Measurements from ENCODE around the gene BORCS5. TPM values are rescaled to one million over a fixed set of nuclear protein-coding genes. Genes with fewer than 3 reads are reported as not detected.
A peak's percentile ranks its signal among the peaks of the same experiment; 100 is the strongest.
"Not testable (repeated sequence)": the region's sequence is repeated elsewhere in the genome, so short reads cannot be mapped to it uniquely, and the experiment has no call there.

BORCS5 gene
- total RNA-seq, 8 experiments from 2014 or later, result 7.7 to 28.2 (median 17.8) TPM

DNA sequence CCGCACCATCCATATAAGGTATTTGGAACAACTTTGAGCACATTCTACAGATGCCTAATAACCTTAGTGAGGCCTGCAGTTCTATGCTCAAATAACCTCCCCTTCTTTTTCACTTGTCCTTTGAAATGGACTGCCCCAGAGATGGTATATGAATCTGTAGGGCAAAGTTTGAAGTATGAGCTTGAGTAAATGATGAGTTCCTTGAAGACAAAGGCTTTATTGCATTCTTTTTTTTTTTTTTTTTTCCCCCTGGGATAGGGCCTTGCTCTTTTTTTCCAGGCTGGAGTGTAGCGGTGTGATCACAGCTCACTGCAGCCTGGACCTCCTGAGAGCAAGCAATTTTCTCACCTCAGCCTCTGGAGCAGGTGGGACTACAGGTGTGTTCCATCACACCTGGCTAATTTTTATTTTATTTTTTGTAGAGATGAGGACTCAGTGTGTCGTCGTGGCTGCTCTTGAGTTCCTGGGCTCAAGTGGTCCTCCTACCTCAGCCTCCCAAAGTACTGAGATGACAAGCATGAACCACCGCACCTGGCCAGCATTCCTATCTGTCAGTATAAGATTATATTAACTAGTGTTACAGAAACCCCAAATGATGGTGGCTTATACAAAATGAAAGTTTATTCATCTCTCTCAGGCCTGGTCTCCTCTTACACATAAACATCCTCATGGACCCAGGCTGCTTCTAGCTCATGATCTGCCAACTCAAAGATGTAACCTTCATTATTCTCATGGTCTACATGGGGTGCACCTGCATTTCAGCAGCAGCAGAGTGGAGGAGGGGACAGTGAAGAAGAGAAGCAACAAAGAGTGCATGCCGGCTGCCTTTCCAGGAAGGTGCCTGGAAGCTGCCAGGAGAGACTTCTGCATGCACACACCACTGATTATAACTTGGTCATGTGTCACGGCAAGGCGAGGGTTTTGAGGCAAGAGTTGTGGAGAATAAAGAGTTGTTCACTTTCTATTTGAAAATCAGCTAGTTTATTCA is 104.4 kb downstream of the BORCS5 start:
- Histone ChIP-seq H3K4me1 (replicated peaks in 1 of 2) (no peaks in the 10 kb centered on the region), H3K27ac (no peak overlapping the region), H3K4me3 (no peak overlapping the region)
- 57 to 97% (median 89%) methylated on average over 2 to 6 of the region's 8 CpGs; no CpG with 5 or more reads in 2 of the 10 experiments for WGBS, 10 experiments
- in situ Hi-C loops (cut with MboI; ENCODE audit: low pct_unique_long_range_greater_than_20kb in 2 of 9, low sequenced_read_pairs in 9 of 9, unreplicated experiment in 9 of 9), result no loop called here
- peak in 2 of 8 experiments; percentile 65 to 66 for ATAC-seq (replicated peaks in 6 of 8)

DNA sequence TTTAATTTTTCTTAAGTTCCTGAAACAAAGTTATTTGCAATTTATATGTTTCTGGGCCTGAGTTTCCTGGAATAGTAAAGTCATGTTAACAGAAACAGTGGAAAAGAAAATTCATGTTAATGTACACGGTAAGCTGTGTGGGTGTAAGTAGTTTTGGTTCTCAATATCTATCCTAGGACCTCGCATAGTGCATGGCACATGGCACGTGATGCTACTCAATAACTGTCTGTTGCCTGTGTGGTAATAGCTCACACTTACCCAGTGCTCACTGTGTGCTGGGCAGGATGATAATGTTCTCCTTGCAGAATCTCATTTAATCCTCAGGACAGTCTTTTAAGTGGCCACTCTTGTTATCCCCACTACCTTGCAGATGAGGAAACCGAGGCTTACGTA is 105.0 kb downstream of the BORCS5 start:
- Histone ChIP-seq H3K4me1 (replicated peaks in 1 of 2) (no peaks in the 10 kb centered on the region), H3K27ac (no peak overlapping the region), H3K4me3 (no peak overlapping the region)
- in situ Hi-C loops (cut with MboI; ENCODE audit: low pct_unique_long_range_greater_than_20kb in 2 of 9, low sequenced_read_pairs in 9 of 9, unreplicated experiment in 9 of 9), result no loop called here
- 57 to 100% (median 83%) methylated on average over 1 to 5 of the region's 5 CpGs; no CpG with 5 or more reads in 1 of the 10 experiments for WGBS, 10 experiments
- peak in 3 of 8 experiments; percentile 85 to 93 (median 88) for ATAC-seq (replicated peaks in 6 of 8)

DNA sequence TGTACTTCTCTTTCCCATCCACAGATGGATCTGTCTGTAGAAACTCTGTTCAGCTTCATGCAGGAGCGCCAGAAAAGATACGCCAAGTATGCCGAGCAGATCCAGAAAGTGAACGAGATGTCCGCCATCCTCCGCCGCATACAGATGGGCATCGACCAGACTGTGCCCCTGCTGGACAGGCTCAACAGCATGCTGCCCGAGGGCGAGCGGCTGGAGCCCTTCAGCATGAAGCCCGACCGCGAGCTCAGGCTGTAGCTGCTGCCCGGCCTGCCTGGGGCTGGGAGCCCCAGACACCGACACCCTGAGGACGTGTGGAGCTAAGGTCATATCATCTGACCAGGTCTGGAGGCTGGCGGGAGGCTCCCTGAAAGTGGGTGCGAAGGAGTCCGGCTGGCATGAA is 108.6 kb downstream of the BORCS5 start:
- Histone ChIP-seq H3K4me1 (replicated peaks in 1 of 2) (no peaks in the 10 kb centered on the region), H3K4me3 (no peak overlapping the region), H3K27ac (no peak overlapping the region)
- in situ Hi-C loops (cut with MboI; ENCODE audit: low pct_unique_long_range_greater_than_20kb in 2 of 9, low sequenced_read_pairs in 9 of 9, unreplicated experiment in 9 of 9), result no loop called here
- ATAC-seq (replicated peaks in 6 of 8), result no peak
- WGBS, 10 experiments, result 33 to 100% (median 100%) methylated on average over 1 to 8 of the region's 20 CpGs

DNA sequence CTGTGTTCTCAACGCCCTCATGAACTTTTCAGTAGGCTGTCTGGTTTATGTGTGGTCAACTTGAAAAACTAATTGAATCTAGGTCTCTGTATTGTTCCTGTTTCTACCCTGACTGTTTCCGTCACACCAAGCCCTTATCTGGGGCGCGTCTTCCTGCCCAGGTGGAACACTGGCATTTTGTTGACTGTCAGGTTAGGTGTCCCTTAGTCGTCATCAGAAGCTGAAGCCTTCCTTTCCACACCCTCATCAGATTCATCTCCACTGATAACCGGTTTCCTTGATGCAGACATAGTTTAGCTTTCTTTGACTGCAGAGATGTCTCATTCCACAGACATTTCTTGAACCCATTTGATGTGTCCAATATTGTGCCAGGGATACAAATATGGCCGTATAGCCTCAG is 109.3 kb downstream of the BORCS5 start:
- H3K4me1 ChIP-seq (replicated peaks in 1 of 2), result no peaks in the 10 kb centered on the region
- H3K4me3 ChIP-seq, result no peak overlapping the region
- in situ Hi-C loops (cut with MboI; ENCODE audit: low pct_unique_long_range_greater_than_20kb in 2 of 9, low sequenced_read_pairs in 9 of 9, unreplicated experiment in 9 of 9), result no loop called here
- 81 to 100% (median 94%) methylated on average over 1 to 7 of the region's 7 CpGs for WGBS, 10 experiments
- ATAC-seq (replicated peaks in 6 of 8), result no peak
- H3K27ac ChIP-seq, result no peak overlapping the region

DNA sequence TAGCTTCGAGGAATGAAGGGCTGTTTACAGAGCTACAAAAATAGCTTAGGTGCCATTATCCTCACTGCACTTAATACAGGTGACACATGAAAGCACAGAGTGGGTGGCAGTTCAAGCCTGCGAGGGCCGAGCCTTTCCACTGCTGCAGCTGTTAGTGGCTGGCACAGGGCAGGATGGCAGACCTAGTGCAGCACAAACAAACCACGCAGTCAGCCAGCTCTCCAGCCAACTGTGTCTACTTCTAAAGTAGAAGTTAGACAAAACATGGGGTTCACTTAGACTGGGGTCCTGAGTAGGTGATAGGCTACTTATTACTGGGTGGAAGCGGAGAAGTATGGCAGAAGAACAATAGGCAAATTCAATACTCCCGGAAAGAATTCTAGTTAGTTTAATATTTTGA is 110.4 kb downstream of the BORCS5 start:
- no peaks in the 10 kb centered on the region for H3K4me1 ChIP-seq (replicated peaks in 1 of 2)
- H3K27ac ChIP-seq, result no peak overlapping the region

DNA sequence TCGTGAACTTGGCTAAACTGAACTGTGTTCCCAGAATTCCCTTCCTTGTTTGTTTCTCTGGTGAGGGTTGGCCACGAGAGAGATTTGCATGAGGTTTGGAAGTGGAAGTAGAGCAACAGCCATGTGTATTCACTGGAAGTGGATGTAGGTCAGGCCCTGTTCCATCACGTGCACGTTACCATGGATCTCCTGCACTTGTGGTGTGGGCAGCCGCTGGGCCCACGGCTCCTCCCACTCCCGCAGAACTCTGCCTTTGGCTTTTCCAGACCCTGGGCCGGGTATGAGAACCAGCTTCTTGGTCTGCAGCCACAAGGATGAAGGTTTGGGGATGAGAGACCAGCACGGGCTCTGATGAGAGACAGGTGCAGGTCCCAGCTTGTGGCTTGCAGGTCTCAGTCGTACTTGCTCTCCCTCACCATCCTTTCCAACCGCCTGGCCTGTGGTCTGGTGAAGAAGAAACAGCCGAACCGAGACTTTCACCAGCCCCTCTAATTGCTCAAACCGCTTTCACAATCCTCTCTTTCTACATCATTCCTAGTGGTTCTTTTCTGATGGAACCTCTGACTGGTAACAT is 110.9 kb downstream of the BORCS5 start:
- Histone ChIP-seq H3K4me1 (replicated peaks in 1 of 2) (no peaks in the 10 kb centered on the region), H3K27ac (no peak overlapping the region), H3K4me3 (no peak overlapping the region)
- no peak for ATAC-seq (replicated peaks in 6 of 8)
- in situ Hi-C loops (cut with MboI; ENCODE audit: low pct_unique_long_range_greater_than_20kb in 2 of 9, low sequenced_read_pairs in 9 of 9, unreplicated experiment in 9 of 9), result no loop called here
- 63 to 100% (median 84%) methylated on average over 1 to 10 of the region's 14 CpGs; no CpG with 5 or more reads in 2 of the 10 experiments for WGBS, 10 experiments

More for the DNA sequence above, 110.4 kb downstream of the BORCS5 start:
- no peak for ATAC-seq (replicated peaks in 6 of 8)
- WGBS, 10 experiments, result 83 to 100% (median 97%) methylated on average over 1 to 6 of the region's 6 CpGs; no CpG with 5 or more reads in 2 of the 10 experiments
- in situ Hi-C loops (cut with MboI; ENCODE audit: low pct_unique_long_range_greater_than_20kb in 2 of 9, low sequenced_read_pairs in 9 of 9, unreplicated experiment in 9 of 9), result no loop called here
- H3K4me3 ChIP-seq, result no peak overlapping the region

DNA sequence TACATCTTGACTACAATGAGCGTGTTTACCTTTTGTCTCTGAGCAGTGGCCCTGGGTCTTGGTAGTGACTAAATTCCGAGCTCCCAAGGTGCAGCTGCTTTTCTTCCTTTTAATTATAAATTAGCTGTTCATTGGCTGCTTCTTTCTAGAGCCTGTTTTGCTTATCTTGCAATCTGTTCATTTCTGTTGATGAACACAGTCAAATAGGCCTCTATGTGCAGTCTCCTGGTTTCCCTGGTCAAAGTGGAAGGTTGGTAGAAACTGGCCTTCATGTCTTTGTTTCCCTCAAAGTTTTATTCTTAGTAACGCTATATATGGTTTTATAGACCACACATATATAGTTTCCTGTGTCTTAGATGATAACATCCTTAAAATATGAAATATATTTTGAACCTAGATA is 111.7 kb downstream of the BORCS5 start:
- H3K4me1 ChIP-seq (replicated peaks in 1 of 2), result no peaks in the 10 kb centered on the region
- in situ Hi-C loops (cut with MboI; ENCODE audit: low pct_unique_long_range_greater_than_20kb in 2 of 9, low sequenced_read_pairs in 9 of 9, unreplicated experiment in 9 of 9), result no loop called here
- no peak for ATAC-seq (replicated peaks in 6 of 8)
- H3K27ac ChIP-seq, result no peak overlapping the region
- no peak overlapping the region for H3K4me3 ChIP-seq
- WGBS, 10 experiments, result 86 to 100% (median 93%) methylated on average over 1 to 3 of the region's 3 CpGs; no CpG with 5 or more reads in 1 of the 10 experiments

DNA sequence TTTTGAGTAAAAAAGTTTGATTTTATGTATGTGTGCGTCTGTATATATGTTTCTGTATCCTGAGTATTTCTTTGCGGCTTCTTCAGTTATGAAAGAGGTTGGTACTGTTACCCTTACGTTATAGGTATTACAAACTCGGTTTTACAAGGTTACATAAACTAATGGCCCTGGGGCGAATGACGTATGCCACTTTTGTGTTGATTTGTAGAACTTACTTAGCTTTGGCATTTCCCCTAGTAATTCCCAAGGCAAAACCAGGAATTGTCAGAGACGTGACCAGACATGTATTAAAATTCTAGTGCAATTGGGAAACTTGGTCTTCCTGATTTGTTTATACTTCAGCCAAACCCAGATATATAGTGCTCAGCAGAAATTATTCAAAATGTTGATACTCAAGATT is 112.5 kb downstream of the BORCS5 start:
- WGBS, 10 experiments, result 82 to 100% (median 96%) methylated on average over 2 to 7 of the region's 7 CpGs; no CpG with 5 or more reads in 2 of the 10 experiments
- no peak overlapping the region for H3K27ac ChIP-seq
- H3K4me1 ChIP-seq (replicated peaks in 1 of 2), result no peaks in the 10 kb centered on the region
- no peak overlapping the region for H3K4me3 ChIP-seq
- in situ Hi-C loops (cut with MboI; ENCODE audit: low pct_unique_long_range_greater_than_20kb in 2 of 9, low sequenced_read_pairs in 9 of 9, unreplicated experiment in 9 of 9), result no loop called here
- no peak for ATAC-seq (replicated peaks in 6 of 8)

DNA sequence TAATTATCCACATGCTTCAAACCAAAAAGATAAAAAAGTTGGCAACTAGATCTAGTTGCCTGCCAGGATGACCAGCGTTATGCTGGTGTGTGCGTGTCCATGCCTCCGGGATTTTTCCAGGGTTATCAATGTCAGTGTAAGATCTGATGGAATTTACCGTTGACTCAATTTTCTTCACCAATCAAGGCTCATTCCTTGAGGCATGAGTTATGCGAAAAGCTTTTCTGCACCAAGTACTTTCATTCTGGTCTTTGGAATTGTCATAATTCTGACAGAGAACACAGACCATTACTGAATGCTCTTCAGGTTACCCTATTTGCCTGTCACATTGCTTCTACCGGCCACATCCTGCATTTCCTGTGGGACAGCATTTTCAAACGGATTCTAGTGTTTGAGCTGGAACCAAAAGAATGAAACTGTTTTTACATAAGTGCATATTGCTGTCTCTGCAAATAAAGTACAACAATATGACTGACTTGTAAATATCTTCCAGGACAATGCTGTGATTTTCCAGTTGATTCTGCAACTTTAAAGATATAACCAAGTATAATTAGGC is 114.0 kb downstream of the BORCS5 start:
- in situ Hi-C loops (cut with MboI; ENCODE audit: low pct_unique_long_range_greater_than_20kb in 2 of 9, low sequenced_read_pairs in 9 of 9, unreplicated experiment in 9 of 9), result no loop called here
- ATAC-seq (replicated peaks in 6 of 8), result peak in 3 of 8 experiments; percentile 47 to 69 (median 62)
- Histone ChIP-seq H3K4me1 (replicated peaks in 1 of 2) (no peaks in the 10 kb centered on the region), H3K4me3 (no peak overlapping the region), H3K27ac (no peak overlapping the region)
- 57 to 100% (median 82%) methylated on average over 1 to 7 of the region's 7 CpGs; no CpG with 5 or more reads in 1 of the 10 experiments for WGBS, 10 experiments

DNA sequence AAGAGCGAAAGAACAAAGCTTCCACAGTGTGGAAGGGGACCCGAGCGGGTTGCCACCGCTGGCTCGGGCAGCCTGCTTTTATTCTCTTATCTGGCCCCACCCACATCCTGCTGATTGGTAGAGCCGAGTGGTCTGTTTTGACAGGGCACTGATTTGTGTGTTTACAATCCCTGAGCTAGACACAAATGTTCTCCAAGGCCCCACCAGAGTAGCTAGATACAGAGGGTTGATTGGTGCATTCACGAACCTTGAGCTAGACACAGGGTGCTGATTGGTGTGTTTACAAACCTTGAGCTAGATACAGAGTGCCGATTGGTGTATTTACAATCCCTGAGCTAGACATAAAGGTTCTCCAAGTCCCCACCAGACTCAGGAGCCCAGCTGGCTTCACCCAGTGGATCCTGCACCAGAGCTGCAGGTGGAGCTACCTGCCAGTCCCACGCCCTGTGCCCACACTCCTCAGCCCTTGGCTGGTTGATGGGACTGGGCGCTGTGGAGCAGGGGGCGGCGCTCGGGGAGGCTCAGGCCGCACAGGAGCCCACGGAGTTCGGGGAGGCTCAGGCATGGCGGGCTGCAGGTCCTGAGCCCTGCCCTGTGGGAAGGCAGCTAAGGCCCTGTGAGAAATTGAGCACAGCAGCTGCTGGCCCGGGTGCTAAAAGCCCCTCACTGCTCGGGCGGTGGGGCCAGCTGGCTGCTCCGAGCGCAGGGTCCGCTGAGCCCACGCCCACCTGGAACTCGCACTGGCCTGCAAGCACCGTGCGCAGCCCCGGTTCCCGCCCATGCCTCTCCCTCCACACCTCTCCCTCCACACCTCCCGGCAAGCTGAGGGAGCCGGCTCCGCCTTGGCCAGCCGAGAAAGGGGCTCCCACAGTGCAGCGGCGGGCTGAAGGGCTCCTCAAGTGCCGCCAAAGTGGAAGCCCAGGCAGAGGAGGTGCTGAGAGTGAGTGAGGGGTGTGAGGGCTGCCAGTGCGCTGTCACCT is 115.4 kb downstream of the BORCS5 start:
- H3K4me3 ChIP-seq; in situ Hi-C loops (cut with MboI; ENCODE audit: low pct_unique_long_range_greater_than_20kb in 2 of 9, low sequenced_read_pairs in 9 of 9, unreplicated experiment in 9 of 9); ATAC-seq (replicated peaks in 6 of 8); H3K4me1 ChIP-seq (replicated peaks in 1 of 2): not testable (repeated sequence)
- WGBS, 10 experiments, result 91 to 100% methylated on average over 1 to 7 of the region's 37 CpGs; no CpG with 5 or more reads in 8 of the 10 experiments
- H3K27ac ChIP-seq, result peak overlapping the region in 1 of 2 donors; percentile 48

DNA sequence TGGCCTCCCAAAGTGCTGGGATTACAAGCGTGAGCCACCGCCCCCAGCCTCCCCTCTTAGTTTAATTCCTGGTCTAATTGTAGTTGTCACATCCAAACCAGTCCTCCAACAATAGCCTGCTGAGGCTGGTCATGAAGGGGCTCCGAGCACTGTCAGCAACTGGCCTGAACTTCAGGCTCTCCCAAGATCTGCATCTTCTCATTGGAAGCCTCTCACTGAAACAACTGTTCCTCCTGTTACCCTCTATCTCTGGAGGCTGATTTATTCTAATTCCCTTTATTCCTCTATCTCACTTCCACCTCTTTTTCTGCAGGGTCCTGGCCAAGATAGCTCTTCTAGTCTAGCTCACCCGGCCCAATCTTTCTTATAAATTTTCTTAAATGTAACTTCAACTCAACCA is 116.3 kb downstream of the BORCS5 start:
- no peaks in the 10 kb centered on the region for H3K4me1 ChIP-seq (replicated peaks in 1 of 2)
- no peak overlapping the region for H3K4me3 ChIP-seq
- in situ Hi-C loops (cut with MboI; ENCODE audit: low pct_unique_long_range_greater_than_20kb in 2 of 9, low sequenced_read_pairs in 9 of 9, unreplicated experiment in 9 of 9), result no loop called here
- no peak overlapping the region for H3K27ac ChIP-seq
- no peak for ATAC-seq (replicated peaks in 6 of 8)
- 90 to 100% (median 96%) methylated on average over 1 to 3 of the region's 4 CpGs; no CpG with 5 or more reads in 2 of the 10 experiments for WGBS, 10 experiments

DNA sequence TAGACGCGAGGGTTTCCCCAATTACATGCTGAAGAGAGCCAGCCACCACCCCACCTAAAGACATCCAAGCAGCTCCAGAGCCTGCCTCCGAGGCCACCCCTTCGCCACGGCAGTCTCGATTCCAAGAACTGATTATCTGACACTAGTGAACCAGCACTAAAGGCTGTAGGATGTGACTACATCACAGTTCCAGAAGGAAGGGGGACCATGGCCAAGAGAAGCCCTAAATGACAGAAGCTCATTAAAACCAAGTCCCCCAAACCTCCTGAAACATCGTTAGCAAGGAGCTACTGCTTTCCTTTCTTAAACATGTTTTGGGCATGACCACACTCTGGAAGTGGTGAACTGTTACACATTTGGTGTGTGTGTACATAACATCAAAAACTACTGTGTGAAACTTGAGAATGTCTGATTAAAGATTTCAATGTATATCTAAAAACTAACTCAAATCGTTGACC is 117.6 kb downstream of the BORCS5 start:
- WGBS, 10 experiments, result 40 to 96% (median 83%) methylated on average over 1 to 7 of the region's 8 CpGs; no CpG with 5 or more reads in 2 of the 10 experiments
- Histone ChIP-seq H3K4me1 (replicated peaks in 1 of 2) (no peaks in the 10 kb centered on the region), H3K4me3 (no peak overlapping the region), H3K27ac (no peak overlapping the region)
- in situ Hi-C loops (cut with MboI; ENCODE audit: low pct_unique_long_range_greater_than_20kb in 2 of 9, low sequenced_read_pairs in 9 of 9, unreplicated experiment in 9 of 9), result no loop called here
- no peak for ATAC-seq (replicated peaks in 6 of 8)

Measured in motor neuron (in vitro differentiated cells).